ENCODE results near the gene PHC2.

Gene PHC2

DNA sequence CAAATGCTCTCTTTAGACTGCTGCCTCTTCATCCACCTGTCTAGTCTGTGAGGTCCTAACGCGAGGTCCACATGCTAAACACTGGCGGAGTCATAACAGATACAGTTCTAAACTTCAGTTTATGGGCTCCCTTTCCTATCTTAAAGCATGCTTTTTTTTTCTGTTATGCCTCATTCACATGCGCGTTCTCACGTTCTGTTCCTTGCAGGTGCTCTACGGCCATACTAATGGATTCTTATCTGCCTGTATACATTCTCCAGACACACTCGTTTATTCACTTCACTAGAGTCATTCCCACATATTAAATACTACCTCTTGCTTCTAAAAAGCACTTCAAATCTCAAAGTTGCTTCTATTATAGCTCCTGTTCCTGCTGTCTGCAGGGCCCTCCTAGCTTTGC, 38.7 kb downstream of the PHC2 start:
- TF ChIP-seq ZNF214 (tag by site-specific recombination; IDR thresholded peaks at IDR 0.05; ENCODE audit: borderline replicate concordance) (no peak), ZNF175 (tag by site-specific recombination; IDR thresholded peaks at IDR 0.05) (no peak), ZNF548 (tag by site-specific recombination; IDR thresholded peaks at IDR 0.05) (no peak), ZNF529 (tag by site-specific recombination; IDR thresholded peaks at IDR 0.05; ENCODE audit: insufficient replicate concordance) (no peak), ZNF549 (tag by site-specific recombination; IDR thresholded peaks at IDR 0.05) (no peak), ZNF596 (tag by site-specific recombination; IDR thresholded peaks at IDR 0.05) (no peak)
- TF ChIP-seq, protein P1, sequence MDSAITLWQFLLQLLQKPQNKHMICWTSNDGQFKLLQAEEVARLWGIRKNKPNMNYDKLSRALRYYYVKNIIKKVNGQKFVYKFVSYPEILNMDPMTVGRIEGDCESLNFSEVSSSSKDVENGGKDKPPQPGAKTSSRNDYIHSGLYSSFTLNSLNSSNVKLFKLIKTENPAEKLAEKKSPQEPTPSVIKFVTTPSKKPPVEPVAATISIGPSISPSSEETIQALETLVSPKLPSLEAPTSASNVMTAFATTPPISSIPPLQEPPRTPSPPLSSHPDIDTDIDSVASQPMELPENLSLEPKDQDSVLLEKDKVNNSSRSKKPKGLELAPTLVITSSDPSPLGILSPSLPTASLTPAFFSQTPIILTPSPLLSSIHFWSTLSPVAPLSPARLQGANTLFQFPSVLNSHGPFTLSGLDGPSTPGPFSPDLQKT (IDR thresholded peaks at IDR 0.05; ENCODE audit: borderline replicate concordance, low read depth, low read length), result no peak
- TF ChIP-seq, protein P2, sequence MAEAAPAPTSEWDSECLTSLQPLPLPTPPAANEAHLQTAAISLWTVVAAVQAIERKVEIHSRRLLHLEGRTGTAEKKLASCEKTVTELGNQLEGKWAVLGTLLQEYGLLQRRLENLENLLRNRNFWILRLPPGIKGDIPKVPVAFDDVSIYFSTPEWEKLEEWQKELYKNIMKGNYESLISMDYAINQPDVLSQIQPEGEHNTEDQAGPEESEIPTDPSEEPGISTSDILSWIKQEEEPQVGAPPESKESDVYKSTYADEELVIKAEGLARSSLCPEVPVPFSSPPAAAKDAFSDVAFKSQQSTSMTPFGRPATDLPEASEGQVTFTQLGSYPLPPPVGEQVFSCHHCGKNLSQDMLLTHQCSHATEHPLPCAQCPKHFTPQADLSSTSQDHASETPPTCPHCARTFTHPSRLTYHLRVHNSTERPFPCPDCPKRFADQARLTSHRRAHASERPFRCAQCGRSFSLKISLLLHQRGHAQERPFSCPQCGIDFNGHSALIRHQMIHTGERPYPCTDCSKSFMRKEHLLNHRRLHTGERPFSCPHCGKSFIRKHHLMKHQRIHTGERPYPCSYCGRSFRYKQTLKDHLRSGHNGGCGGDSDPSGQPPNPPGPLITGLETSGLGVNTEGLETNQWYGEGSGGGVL (tag by site-specific recombination; IDR thresholded peaks at IDR 0.05), result no peak
- H3K4me1 ChIP-seq (ENCODE audit: control insufficient read depth, insufficient read depth, low read length), result no peaks in the 10 kb centered on the region
- ChIA-PET POLR2A (no interaction called here), CTCF (interaction anchor here (0.6 kb wide), 2 partner anchors 17 to 76 kb away, joined by 4 read pairs; no protein-coding TSS in a partner anchor)
- no peak overlapping the region for H3K27ac ChIP-seq (ENCODE audit: extremely low read depth, low read depth, low read length)
- no peak overlapping the region for H3K4me3 ChIP-seq (ENCODE audit: low read depth, low read length)
- no peaks in the 10 kb centered on the region for H3K9me3 ChIP-seq (ENCODE audit: control insufficient read depth, insufficient read depth, low read depth, low read length)
- H3K36me3 ChIP-seq (ENCODE audit: control insufficient read depth in 2 of 2, insufficient read depth in 1 of 2, low read length in 2 of 2), result no peaks in the 10 kb centered on the region

DNA sequence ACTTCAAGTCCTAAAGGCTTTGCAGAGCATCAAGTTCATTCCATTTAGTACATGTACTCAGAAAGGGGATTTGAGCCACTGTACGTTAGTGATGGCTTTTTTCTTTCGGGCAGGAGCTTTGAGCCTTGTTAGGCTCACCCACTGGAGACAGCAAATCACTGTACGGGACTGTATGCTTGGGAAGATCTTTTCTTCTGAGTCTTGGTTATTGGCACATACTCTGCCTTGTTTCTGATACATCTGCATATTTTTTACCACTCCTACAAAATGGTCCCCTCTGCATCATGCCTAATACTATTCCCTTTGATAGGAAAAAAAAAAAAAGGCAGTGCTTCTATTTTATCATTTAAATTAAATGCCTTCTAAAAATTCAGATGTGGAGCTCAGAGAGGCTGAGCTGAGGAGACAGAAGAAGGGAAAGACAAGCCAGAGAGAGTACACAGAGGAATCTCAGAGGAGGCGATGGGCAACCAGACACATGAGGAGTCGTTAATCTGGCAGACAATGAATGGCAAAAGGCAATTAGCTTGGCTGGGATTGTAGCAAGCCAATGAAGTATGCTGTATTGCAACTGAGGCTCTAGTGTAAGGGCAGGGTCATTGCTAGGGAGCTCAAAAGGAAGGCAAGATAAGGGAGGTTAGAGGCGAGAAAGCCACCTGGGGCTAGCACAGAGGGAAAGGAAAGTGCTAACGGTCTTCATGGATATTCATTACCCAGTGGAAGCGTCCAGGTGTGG, 39.4 kb downstream of the PHC2 start:
- TF ChIP-seq, protein P3, sequence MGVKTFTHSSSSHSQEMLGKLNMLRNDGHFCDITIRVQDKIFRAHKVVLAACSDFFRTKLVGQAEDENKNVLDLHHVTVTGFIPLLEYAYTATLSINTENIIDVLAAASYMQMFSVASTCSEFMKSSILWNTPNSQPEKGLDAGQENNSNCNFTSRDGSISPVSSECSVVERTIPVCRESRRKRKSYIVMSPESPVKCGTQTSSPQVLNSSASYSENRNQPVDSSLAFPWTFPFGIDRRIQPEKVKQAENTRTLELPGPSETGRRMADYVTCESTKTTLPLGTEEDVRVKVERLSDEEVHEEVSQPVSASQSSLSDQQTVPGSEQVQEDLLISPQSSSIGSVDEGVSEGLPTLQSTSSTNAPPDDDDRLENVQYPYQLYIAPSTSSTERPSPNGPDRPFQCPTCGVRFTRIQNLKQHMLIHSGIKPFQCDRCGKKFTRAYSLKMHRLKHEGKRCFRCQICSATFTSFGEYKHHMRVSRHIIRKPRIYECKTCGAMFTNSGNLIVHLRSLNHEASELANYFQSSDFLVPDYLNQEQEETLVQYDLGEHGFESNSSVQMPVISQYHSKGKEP (tag by site-specific recombination; IDR thresholded peaks at IDR 0.05), result no peak
- no peak for TF ChIP-seq SCRT2 (tag by site-specific recombination; IDR thresholded peaks at IDR 0.05)
- no peak for TF ChIP-seq ZNF311 (tag by site-specific recombination; IDR thresholded peaks at IDR 0.05; ENCODE audit: borderline replicate concordance)
- TF ChIP-seq, protein P4, sequence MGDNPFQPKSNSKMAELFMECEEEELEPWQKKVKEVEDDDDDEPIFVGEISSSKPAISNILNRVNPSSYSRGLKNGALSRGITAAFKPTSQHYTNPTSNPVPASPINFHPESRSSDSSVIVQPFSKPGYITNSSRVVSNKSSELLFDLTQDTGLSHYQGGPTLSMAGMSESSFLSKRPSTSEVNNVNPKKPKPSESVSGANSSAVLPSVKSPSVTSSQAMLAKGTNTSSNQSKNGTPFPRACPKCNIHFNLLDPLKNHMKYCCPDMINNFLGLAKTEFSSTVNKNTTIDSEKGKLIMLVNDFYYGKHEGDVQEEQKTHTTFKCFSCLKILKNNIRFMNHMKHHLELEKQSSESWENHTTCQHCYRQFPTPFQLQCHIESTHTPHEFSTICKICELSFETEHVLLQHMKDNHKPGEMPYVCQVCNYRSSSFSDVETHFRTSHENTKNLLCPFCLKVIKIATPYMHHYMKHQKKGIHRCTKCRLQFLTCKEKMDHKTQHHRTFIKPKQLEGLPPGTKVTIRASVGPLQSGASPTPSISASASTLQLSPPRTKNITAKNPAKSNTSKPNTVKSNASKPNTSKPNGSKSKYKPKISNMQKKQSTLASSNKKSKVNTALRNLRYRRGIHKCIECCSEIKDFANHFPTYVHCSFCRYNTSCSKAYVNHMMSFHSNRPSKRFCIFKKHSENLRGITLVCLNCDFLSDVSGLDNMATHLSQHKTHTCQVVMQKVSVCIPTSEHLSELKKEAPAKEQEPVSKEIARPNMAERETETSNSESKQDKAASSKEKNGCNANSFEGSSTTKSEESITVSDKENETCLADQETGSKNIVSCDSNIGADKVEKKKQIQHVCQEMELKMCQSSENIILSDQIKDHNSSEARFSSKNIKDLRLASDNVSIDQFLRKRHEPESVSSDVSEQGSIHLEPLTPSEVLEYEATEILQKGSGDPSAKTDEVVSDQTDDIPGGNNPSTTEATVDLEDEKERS (tag by site-specific recombination; IDR thresholded peaks at IDR 0.05), result no peak
- no peak for TF ChIP-seq ZNF521 (tag by site-specific recombination; IDR thresholded peaks at IDR 0.05)
- no peak for TF ChIP-seq ZNF791 (tag by site-specific recombination; IDR thresholded peaks at IDR 0.05)
- TF ChIP-seq, protein P5, sequence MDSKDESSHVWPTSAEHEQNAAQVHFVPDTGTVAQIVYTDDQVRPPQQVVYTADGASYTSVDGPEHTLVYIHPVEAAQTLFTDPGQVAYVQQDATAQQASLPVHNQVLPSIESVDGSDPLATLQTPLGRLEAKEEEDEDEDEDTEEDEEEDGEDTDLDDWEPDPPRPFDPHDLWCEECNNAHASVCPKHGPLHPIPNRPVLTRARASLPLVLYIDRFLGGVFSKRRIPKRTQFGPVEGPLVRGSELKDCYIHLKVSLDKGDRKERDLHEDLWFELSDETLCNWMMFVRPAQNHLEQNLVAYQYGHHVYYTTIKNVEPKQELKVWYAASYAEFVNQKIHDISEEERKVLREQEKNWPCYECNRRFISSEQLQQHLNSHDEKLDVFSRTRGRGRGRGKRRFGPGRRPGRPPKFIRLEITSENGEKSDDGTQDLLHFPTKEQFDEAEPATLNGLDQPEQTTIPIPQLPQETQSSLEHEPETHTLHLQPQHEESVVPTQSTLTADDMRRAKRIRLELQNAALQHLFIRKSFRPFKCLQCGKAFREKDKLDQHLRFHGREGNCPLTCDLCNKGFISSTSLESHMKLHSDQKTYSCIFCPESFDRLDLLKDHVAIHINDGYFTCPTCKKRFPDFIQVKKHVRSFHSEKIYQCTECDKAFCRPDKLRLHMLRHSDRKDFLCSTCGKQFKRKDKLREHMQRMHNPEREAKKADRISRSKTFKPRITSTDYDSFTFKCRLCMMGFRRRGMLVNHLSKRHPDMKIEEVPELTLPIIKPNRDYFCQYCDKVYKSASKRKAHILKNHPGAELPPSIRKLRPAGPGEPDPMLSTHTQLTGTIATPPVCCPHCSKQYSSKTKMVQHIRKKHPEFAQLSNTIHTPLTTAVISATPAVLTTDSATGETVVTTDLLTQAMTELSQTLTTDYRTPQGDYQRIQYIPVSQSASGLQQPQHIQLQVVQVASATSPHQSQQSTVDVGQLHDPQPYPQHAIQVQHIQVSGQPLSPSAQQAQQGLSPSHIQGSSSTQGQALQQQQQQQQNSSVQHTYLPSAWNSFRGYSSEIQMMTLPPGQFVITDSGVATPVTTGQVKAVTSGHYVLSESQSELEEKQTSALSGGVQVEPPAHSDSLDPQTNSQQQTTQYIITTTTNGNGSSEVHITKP (tag by site-specific recombination; IDR thresholded peaks at IDR 0.05), result no peak
- TF ChIP-seq ZNF664 (tag by site-specific recombination; IDR thresholded peaks at IDR 0.05), result no peak
- Histone ChIP-seq H3K4me1 (ENCODE audit: control insufficient read depth, insufficient read depth, low read length) (no peaks in the 10 kb centered on the region), H3K4me3 (ENCODE audit: low read depth, low read length) (no peak overlapping the region), H3K36me3 (ENCODE audit: control insufficient read depth in 2 of 2, insufficient read depth in 1 of 2, low read length in 2 of 2) (no peaks in the 10 kb centered on the region), H3K27ac (ENCODE audit: extremely low read depth, low read depth, low read length) (no peak overlapping the region), H3K9me3 (ENCODE audit: control insufficient read depth, insufficient read depth, low read depth, low read length) (no peaks in the 10 kb centered on the region)
- ChIA-PET POLR2A (no interaction called here), CTCF (interaction anchor here (0.5 to 1.2 kb wide), 4 partner anchors 65 to 850 kb away, joined by 3 to 4 read pairs (median 3); partner anchors contain the start of gene HPCA)
